GM20000 (cell line): ENCODE measurements around the gene VPS13D.
"Not testable (repeated sequence)": the region's sequence is repeated elsewhere in the genome, so short reads cannot be mapped to it uniquely, and the experiment has no call there.

Source experiments
- DNase-seq: peaks from one replicate; pipeline ENCODE4 v3.0.0; 2012; ENCODE audit warnings: low spot score
- CTCF ChIP-seq: IDR thresholded peaks from 2 replicates; pipeline ENCODE4 v1.5.1; 2012; ENCODE audit warnings: mild to moderate bottlenecking, control low read depth; ENCODE audit errors: extremely low read depth, missing control alignments

VPS13D gene

GRCh38 chr1:12452262-12452661 lies 222.4 kb downstream of the VPS13D start:
- TF ChIP-seq CTCF: no peak
- DNase-seq: no peak

GRCh38 chr1:12453400-12454343 lies 223.8 kb downstream of the VPS13D start:
- DNase-seq: no peak
- TF ChIP-seq CTCF: no peak

GRCh38 chr1:12454406-12455391 lies 224.9 kb downstream of the VPS13D start:
- TF ChIP-seq CTCF: no peak
- no peak for DNase-seq

GRCh38 chr1:12456081-12456480 lies 226.3 kb downstream of the VPS13D start:
- DNase-seq: not testable (repeated sequence)

GRCh38 chr1:12456979-12457378 lies 227.1 kb downstream of the VPS13D start:
- DNase-seq: no peak
- TF ChIP-seq CTCF: no peak

- no peak for TF ChIP-seq CTCF
- DNase-seq: no peak
Observed at GRCh38 chr1:12457771-12458170, 227.9 kb downstream of the VPS13D start.

- no peak for TF ChIP-seq CTCF
- DNase-seq: no peak
Observed at GRCh38 chr1:12458571-12458970, 228.7 kb downstream of the VPS13D start.
